22Rv1 (cell line): ENCODE measurements around the gene CYTL1.

Experiments used
- ZFX ChIP-seq: fragments of 450-650 bp; IDR thresholded peaks from 2 replicates; pipeline ENCODE4 v1.6.1; 2017; ENCODE audit warnings: antibody characterized with exemption, borderline replicate concordance
- TF ChIP-seq, protein P1 (sequence below): fragments of 450-650 bp; IDR thresholded peaks from 2 replicates; pipeline ENCODE4 v1.5.1; 2017; ENCODE audit warnings: mild to moderate bottlenecking

DNA sequence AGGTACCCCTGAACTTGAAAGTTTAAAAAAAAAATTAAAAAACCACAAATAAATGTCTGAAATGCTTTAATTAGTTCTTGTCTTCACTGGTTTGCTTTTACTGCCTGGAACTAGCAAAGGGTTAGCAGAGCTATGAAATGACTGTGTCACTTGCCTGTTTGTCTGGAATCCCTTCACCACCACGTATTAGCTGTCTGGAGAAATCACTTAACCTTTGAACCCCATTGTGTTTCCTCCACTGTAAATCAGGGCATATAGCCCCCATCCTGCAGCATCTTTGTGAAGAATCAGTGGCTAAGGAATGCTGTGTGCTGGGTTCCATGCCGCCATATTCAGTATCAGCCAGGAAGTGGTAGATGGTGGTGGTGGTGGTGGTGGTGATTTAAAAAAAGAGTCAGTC, 6.3 kb downstream of the CYTL1 start:
- TF ChIP-seq, protein P1, sequence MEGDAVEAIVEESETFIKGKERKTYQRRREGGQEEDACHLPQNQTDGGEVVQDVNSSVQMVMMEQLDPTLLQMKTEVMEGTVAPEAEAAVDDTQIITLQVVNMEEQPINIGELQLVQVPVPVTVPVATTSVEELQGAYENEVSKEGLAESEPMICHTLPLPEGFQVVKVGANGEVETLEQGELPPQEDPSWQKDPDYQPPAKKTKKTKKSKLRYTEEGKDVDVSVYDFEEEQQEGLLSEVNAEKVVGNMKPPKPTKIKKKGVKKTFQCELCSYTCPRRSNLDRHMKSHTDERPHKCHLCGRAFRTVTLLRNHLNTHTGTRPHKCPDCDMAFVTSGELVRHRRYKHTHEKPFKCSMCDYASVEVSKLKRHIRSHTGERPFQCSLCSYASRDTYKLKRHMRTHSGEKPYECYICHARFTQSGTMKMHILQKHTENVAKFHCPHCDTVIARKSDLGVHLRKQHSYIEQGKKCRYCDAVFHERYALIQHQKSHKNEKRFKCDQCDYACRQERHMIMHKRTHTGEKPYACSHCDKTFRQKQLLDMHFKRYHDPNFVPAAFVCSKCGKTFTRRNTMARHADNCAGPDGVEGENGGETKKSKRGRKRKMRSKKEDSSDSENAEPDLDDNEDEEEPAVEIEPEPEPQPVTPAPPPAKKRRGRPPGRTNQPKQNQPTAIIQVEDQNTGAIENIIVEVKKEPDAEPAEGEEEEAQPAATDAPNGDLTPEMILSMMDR: no peak
- no peak for TF ChIP-seq ZFX
